T-helper 2 cell (primary cell): Measurements from ENCODE around the gene BNIP3.

Source experiments
- DNase-seq, 5 experiments: peaks; one replicate each; pipeline versions ENCODE4 v3.0.0 to v3.0.0-alpha.2; 2012 to 2022

The BNIP3 gene

GRCh38 chr10:131949041-131949862 lies 32.5 kb downstream of the BNIP3 start:
- DNase-seq: no peak

GRCh38 chr10:131948501-131948900 lies 33.2 kb downstream of the BNIP3 start:
- no peak for DNase-seq

DNA sequence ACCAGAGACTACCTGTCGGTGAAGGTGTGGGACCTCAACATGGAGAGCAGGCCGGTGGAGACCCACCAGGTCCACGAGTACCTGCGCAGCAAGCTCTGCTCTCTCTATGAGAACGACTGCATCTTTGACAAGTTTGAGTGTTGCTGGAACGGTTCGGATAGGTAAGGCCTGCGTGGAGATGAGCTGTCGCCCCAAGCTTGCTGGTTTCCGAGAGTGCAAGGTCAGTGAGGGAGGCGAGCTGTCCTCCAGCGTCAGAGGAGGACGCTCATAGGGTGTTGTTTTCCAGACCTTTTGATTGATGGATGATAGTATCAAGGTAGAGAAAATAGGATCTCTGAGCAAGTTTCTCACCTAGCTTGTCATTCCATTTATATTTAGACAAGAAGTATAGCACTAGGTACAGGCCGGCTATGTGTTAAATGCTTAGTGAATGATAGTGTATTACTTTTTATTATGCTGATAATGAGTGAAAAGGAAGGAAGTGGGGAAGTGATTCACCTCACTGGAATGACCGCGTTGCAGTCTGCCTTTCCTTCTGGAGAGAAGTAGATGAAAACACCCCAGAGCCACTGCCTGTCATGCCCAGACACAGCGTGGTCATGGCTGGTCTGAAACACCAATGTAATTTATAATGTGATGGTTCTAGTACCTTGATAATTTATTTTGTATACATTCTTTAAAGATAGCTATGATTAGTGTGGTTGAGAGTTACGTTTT lies 33.9 kb downstream of the BNIP3 start:
- no peak for DNase-seq

GRCh38 chr10:131946880-131947279 lies 34.8 kb downstream of the BNIP3 start:
- DNase-seq: no peak

DNA sequence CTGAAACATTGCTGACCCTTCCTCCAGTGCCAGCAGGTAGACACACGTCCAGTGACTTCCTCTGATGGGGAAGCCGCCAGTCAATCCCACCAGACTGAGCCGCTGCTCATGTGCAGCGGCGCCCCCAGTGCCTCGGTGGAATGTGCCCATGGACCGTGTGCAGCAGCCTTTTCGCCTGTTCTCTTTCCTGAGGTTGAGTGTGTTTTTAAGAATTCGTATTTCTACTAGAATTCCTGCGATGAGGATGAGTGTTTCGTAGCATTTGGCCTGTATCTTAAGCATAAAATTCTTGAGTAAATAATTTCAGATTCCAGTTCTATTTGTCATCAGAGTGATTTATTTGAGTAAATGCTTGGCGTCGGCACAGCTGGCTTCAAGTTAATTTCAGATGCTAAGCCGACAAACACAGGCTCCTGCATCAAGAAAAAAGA lies 35.4 kb downstream of the BNIP3 start:
- no peak for DNase-seq

- no peak for DNase-seq
Measured at GRCh38 chr10:131944976-131945695, 36.6 kb downstream of the BNIP3 start.

DNA sequence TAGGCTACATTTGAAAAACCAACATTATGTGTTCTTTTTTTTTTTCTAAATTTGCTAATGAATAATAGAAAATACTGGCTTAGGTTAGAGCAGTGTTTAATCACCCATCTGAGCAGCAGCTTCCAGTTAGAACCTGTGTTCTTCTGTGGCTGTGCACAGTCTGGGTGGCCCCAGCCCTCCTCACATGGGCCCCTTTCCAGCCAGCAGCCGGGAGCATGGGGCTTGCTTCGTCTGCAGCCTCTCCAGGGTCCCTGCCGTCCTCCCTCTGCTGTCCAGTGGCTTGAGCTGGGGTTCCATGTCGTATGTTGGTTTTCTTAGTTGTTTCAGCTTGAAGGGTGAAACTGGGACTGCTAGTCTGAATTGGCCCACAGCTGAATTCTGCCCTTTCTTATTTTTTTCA lies 37.3 kb downstream of the BNIP3 start:
- no peak for DNase-seq

DNA sequence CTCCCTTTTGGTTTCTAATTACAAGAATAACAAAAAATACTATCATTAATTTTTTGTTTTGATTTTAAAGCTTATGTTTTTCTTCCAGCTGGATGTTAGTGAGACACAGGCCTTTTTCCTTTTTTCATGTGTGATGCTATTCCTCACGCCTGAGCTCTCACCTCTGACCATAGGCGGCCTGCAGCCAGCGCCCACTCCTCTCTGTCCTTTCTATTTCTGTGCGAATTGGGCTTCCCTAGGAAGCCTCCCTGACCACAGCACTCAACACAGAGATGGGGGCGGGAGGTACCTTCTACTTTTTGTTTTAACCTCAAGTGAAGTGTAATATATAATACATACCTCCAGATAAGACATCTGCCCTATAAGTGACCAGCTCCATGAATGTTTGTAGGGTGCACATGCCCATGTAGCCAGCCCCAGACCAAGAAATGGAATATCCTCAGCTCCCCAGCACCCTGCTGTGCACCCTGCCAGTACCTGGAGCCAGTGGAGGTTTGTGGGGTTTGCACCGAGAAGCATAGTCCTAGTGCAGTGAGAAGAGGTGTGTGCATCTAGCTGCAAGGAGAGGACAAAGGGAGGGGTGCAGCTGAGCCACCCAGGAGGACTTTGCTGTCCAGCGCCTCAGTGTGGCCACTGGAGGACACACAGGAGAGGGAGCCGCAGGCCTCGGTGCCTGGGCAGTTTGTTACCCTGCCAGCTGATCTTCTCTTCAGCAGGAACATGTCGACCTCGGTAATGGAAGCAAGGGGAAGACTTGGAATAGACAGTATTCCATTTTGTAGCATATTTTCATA lies 38.5 kb downstream of the BNIP3 start:
- DNase-seq: peak in 1 of 5 experiments; percentile 45

- DNase-seq: no peak
Measured at GRCh38 chr10:131942455-131942854, 39.3 kb downstream of the BNIP3 start.

DNA sequence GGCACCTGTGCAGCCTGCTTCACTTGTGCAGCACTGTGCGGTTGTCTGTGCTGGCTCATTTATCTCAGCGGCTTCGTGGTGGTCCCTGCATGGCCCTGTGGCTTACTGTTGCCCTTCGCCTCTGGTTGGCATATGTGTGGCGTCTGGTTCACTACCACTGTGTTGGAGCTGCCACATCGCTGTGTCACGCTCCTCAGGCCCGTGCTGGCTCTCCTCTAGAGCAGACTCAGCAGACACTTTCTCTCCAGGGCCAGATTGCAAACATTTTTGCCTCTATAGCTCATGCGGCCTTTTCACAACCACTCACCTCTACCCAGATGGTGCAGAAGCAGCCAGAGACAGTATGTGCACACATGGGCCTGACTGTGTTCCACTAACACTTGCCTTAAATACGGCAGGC lies 43.0 kb downstream of the BNIP3 start:
- no peak for DNase-seq

DNA sequence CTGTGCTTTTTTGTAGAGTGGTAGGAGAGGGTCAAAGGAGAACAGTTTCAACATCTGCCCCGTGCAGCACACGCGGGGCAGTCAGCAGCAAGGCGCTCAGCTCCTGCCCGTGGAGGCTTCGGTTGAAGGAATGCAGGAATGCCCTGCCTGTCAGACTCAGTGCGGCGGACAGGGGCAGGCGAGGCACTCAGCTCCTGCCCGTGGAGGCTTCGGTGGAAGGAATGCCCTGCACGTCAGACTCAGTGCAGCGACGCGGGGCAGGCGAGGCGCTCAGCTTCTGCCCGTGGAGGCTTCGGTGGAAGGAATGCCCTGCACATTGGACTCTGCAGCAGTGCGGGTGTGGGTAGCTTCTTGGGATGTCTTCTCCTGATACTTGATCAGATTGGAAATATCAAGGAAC lies 43.9 kb downstream of the BNIP3 start:
- DNase-seq: no peak

GRCh38 chr10:131936736-131937135 lies 45.0 kb downstream of the BNIP3 start:
- DNase-seq: no peak

DNA sequence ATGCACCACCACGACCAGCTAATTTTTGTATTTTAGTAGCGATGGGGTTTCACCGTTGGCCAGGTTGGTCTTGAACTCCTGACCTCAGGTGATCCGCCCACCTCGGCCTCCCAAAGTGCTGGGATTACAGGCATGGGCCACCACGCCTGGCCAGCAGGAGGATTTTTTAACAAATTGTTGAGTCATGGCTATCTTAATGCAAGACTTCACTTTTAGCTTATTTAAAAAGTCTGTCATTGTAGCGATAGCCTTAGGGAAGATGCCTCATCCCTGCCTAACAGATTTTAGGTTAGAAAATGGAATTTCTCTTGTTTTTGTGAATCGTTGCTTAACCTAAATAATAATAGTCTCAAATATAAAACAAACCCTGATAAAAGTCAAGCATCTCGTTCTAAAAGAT lies 45.4 kb downstream of the BNIP3 start:
- no peak for DNase-seq

- DNase-seq: no peak
Measured at GRCh38 chr10:131935260-131935659, 46.5 kb downstream of the BNIP3 start.

GRCh38 chr10:131934769-131935168 lies 47.0 kb downstream of the BNIP3 start:
- DNase-seq: no peak

DNA sequence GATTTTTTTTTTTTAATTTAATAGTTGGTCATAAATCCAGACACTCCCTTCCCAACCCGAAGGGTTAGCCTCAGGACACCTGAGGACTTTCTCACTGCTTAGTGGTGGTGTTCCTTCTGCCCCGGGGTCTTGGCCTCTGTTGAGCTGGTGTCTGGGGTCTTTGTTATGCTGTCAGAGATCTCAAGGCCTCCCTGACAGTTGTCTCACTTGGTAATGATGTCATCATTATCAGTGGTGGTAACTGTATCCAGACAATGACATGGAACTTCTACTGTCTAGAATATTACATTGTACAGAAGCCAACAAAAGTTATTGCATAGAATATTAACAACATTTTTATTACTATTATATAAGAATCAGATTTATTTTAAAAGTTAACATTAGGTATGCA lies 48.0 kb downstream of the BNIP3 start:
- DNase-seq: no peak

GRCh38 chr10:131933016-131933695 lies 48.6 kb downstream of the BNIP3 start:
- DNase-seq: no peak

DNA sequence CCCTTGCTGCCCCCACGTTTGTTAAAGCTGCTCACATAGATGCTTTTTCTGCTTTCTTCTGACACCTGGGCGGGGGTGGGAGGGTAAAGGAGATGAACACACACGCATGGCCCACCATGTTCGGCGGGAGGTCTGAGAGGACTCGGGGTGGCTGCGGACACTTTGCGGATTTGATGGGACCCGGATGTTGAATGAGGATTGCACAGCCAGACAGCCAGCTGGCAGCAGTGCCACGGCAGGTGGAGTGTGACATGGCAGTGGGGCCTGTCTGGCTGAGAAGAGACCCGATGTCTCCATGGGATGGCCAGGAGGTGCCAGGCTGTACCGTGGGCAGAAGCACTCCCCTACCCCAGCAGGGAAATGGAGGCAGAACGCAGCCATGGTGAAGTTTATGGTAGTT lies 49.7 kb downstream of the BNIP3 start:
- DNase-seq: no peak

DNA sequence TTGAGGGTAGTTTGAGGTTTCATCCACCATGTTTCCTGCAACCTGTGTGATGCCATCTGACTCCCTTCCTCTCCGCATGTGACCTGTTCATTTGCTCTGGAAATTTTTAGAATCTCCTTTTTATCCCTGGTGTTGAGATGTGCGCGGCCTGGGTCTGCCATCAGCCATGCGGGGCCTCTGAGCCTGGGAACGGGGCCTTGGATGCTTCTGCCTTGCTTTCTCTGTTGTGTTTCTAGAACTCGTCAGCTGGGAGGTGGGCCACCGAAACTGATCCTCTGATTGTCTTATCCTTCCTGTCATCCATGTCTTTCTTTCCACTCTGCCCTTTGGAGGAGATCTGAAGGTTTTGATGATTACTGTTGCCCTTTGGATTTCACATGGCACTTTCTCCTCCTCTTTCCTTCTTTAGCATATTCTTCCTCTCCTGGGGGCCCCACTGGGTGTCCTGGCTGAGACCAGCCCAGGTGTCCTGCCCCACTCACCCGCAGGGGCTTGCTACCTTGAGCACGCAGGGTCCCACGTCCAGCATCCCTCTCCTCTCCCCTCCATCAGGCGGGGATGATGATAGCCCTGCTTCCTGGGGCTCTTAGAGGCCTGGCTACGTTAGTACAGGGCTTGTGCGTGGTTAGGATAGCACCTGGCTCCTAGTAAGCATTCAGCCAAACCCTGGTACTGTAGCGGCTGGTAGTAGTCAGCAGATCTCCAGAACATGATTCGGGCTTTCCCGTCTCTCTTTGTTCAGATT lies 51.0 kb downstream of the BNIP3 start:
- DNase-seq: no peak

- DNase-seq: no peak
Measured at GRCh38 chr10:131930150-131930549, 51.6 kb downstream of the BNIP3 start.

DNA sequence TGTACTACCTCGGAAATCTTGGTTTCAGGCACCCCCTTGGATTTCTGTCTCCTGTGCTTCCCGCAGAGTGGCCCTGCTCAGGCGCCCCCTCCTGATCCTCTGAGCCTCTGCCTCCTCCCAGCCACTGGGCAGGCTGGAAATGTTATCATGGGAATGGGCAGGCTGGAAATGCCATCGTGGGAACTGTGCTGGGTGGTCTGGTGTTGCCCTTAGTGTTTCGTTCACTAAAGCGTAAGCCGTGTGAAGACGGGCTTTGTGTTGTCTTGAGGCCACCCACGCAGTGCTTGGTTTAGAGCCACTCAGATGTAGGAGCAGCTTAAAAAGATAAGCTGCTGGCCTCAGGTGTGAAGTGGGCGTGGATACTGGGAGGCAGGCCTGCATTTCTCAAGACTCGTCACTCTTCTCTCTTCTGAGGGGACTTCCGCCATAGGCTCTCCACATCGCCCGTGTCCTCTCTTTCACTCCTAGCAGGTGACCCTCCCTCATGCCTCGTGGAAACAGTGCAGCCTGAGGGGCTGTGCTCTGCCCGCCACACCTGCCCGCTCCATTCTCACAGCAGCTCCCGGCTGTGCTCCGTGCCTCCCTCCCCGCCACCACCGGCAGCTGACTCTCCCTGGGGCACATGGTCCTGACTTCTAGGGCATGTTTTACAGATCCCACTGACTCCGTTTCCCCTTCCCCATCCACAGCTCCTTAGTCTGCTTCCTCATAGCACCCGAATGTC lies 52.4 kb downstream of the BNIP3 start:
- DNase-seq: no peak
